Colonic mucosa (tissue), 4 donors: ENCODE data around the gene SERPINB11. TPM values are rescaled to one million over a fixed set of nuclear protein-coding genes. Genes with fewer than 3 reads are reported as not detected.
"Not testable (repeated sequence)": the region's sequence is repeated elsewhere in the genome, so short reads cannot be mapped to it uniquely, and the experiment has no call there.

Experiments
- DNase-seq: peaks from one replicate; pipeline ENCODE4 v3.0.0-alpha.2; 2020
- H3K27ac ChIP-seq: fragments of 200-600 bp; one replicate; pipeline ENCODE4 v1.8.0; 2021
- H3K27me3 ChIP-seq: fragments of 200-600 bp; one replicate; pipeline ENCODE4 v1.8.0; 2021
- H3K36me3 ChIP-seq: fragments of 200-600 bp; one replicate; pipeline ENCODE4 v1.8.0; 2021
- H3K4me1 ChIP-seq: fragments of 200-600 bp; one replicate; pipeline ENCODE4 v1.8.0; 2021; ENCODE audit warnings: mild to moderate bottlenecking
- H3K4me3 ChIP-seq: fragments of 200-600 bp; one replicate; pipeline ENCODE4 v1.8.0; 2021
- H3K9ac ChIP-seq, 2 donors: one replicate each; pipeline ENCODE4 v1.7.0; 2013; ENCODE audit warnings: control low read depth in 2 of 2, low read depth in 2 of 2, low read length in 2 of 2
- H3K9me3 ChIP-seq: fragments of 200-600 bp; one replicate; pipeline ENCODE4 v1.8.0; 2021
- intact Hi-C: fragments of 100-400 bp; cut with DNase I; formaldehyde crosslinking; loops from one replicate; pipeline ENCODE4 v1.14.1; 2022
- total RNA-seq, 2 donors: library from RNA; stranded (reverse); fragmentation: NEBNext Ultra II Directional in 1 of 2; extraction: Animal tissue kit (Norgen Biotek cat#: 25700) in 1 of 2; gene quantifications; one replicate each; pipeline ENCODE4 v1.2.1, GENCODE V29; 2021
- TF ChIP-seq, protein P1 (sequence below): fragments of 200-600 bp; IDR thresholded peaks from one replicate; pipeline ENCODE4 v1.8.0; 2022; ENCODE audit warnings: antibody characterized with exemption, mild to moderate bottlenecking
- donor health status: healthy.
- donor health status: DM: no; HTN: no; CAD: no.
- donor health status: DM: no; HTN: no; CAD: no.

Gene SERPINB11
- total RNA-seq, result not detected

GRCh38 chr18:63702660-63703059 is at the start of gene SERPINB11:
TSS of gene SERPINB11 (plus strand) at chr18:63702960. CDS start at chr18:63710194, 7,234 bp downstream.
- Histone ChIP-seq H3K4me3 (no peak within 1 kb of the TSS), H3K36me3 (no peaks in the 10 kb centered on the region), H3K27ac (no peak within 1 kb of the TSS), H3K4me1 (no peaks in the 10 kb centered on the region), H3K9ac (no peak within 1 kb of the TSS), H3K9me3 (no peaks in the 10 kb centered on the region), H3K27me3 (no peaks in the 10 kb centered on the region)
- TF ChIP-seq, protein P1, sequence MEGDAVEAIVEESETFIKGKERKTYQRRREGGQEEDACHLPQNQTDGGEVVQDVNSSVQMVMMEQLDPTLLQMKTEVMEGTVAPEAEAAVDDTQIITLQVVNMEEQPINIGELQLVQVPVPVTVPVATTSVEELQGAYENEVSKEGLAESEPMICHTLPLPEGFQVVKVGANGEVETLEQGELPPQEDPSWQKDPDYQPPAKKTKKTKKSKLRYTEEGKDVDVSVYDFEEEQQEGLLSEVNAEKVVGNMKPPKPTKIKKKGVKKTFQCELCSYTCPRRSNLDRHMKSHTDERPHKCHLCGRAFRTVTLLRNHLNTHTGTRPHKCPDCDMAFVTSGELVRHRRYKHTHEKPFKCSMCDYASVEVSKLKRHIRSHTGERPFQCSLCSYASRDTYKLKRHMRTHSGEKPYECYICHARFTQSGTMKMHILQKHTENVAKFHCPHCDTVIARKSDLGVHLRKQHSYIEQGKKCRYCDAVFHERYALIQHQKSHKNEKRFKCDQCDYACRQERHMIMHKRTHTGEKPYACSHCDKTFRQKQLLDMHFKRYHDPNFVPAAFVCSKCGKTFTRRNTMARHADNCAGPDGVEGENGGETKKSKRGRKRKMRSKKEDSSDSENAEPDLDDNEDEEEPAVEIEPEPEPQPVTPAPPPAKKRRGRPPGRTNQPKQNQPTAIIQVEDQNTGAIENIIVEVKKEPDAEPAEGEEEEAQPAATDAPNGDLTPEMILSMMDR, result no peak
- intact Hi-C loops, result no loop called here
- DNase-seq, result no peak

DNA sequence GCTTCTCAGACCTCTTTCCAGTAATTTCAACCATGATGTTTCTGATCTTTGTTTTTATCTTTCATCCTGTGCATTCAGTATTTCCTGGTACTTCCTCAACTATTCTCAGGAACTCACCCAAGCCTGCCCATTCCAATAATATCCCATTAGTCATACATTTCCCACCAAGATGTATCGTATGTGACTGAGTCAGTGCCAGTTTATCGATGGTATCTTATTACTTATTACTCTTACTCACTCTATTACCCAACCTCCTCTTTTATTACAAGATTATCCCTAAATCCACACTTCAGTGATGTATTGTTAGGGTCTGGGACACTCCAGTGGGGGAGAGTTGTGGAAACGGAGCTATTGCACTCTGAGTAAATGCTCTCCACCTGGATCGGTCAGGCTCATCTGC is 43.8 kb upstream of the SERPINB11 start:
- H3K27ac ChIP-seq, H3K36me3 ChIP-seq, intact Hi-C loops, H3K9me3 ChIP-seq, H3K4me1 ChIP-seq, H3K27me3 ChIP-seq, H3K9ac ChIP-seq, H3K4me3 ChIP-seq, DNase-seq: not testable (repeated sequence)

DNA sequence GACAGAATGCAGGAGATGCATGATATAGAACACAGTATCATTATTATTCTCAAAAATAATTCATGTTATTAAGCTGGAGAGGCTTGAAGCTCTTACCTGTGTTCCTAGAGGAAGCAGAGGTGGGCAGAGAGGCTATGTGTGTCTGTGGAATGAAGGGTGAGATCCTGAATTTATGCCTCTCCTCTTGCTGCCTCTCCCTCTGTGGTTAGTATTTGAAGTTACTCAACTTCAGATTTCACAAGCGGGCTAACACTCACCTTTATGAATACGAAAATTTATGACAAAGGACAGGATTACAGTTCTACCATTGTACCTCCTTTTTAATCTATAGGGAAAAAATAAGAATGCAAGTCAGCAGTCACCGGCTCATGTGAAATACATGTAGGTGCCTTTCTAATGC is 41.0 kb upstream of the SERPINB11 start, which contains the start of gene SERPINB3:
TSS of gene SERPINB3 (minus strand) at position 144 of the 400 bp plus-strand sequence. CDS start 677 bp downstream, outside the sequence.
- H3K9me3 ChIP-seq, H3K27ac ChIP-seq, H3K4me1 ChIP-seq, H3K4me3 ChIP-seq, intact Hi-C loops, H3K9ac ChIP-seq, H3K36me3 ChIP-seq, H3K27me3 ChIP-seq, DNase-seq: not testable (repeated sequence)

DNA sequence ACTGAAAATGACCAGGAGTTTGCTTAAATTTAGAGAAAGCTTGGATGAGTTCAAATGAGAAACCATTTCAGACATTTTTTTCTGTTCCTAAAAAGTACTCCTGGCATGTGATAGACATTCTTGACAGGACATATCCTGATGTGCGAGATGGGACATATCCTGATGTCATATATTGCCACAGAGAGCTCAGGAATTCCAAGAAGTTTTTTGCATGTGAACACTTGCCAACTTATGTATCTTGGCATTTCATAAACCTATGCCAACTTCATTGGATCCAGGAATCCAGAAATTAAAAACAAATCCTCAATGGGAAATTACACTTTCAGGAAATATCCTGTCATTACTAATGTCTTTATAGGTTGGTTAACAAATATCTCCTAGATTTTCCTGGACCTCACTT is 38.2 kb upstream of the SERPINB11 start:
- no peak for DNase-seq
- H3K27ac ChIP-seq, result no peak overlapping the region
- H3K4me1 ChIP-seq, result no peaks in the 10 kb centered on the region
- no peaks in the 10 kb centered on the region for H3K36me3 ChIP-seq
- no peak overlapping the region for H3K4me3 ChIP-seq
- no peaks in the 10 kb centered on the region for H3K27me3 ChIP-seq
- TF ChIP-seq, protein P1, result no peak
- intact Hi-C loops, result no loop called here
- no peak overlapping the region for H3K9ac ChIP-seq
- H3K9me3 ChIP-seq, result no peaks in the 10 kb centered on the region

GRCh38 chr18:63676526-63677323 is 26.0 kb upstream of the SERPINB11 start:
- intact Hi-C loops, result no loop called here
- no peak overlapping the region for H3K4me3 ChIP-seq
- no peak for DNase-seq
- no peaks in the 10 kb centered on the region for H3K9me3 ChIP-seq
- no peak overlapping the region for H3K27ac ChIP-seq
- TF ChIP-seq, protein P1, result no peak
- no peaks in the 10 kb centered on the region for H3K4me1 ChIP-seq
- no peaks in the 10 kb centered on the region for H3K36me3 ChIP-seq
- H3K9ac ChIP-seq, result no peak overlapping the region
- no peaks in the 10 kb centered on the region for H3K27me3 ChIP-seq

GRCh38 chr18:63677500-63678225 is 25.1 kb upstream of the SERPINB11 start:
- H3K4me1 ChIP-seq, result no peaks in the 10 kb centered on the region
- H3K4me3 ChIP-seq, result no peak overlapping the region
- TF ChIP-seq, protein P1, result no peak
- intact Hi-C loops, result no loop called here
- no peak for DNase-seq
- H3K9me3 ChIP-seq, result no peaks in the 10 kb centered on the region
- no peaks in the 10 kb centered on the region for H3K27me3 ChIP-seq
- H3K27ac ChIP-seq, result no peak overlapping the region
- H3K9ac ChIP-seq, result no peak overlapping the region
- H3K36me3 ChIP-seq, result no peaks in the 10 kb centered on the region
